C4-2B (cell line): ENCODE data around the gene AK9.

Experiments
- ZFX ChIP-seq: fragments of 450-650 bp; IDR thresholded peaks from 2 replicates; pipeline ENCODE4 v1.6.1; 2017
- TF ChIP-seq, protein P1 (sequence below): fragments of 450-650 bp; conservative IDR thresholded peaks from 2 replicates; pipeline ENCODE4 v1.5.1; 2017; ENCODE audit warnings: mild to moderate bottlenecking

DNA sequence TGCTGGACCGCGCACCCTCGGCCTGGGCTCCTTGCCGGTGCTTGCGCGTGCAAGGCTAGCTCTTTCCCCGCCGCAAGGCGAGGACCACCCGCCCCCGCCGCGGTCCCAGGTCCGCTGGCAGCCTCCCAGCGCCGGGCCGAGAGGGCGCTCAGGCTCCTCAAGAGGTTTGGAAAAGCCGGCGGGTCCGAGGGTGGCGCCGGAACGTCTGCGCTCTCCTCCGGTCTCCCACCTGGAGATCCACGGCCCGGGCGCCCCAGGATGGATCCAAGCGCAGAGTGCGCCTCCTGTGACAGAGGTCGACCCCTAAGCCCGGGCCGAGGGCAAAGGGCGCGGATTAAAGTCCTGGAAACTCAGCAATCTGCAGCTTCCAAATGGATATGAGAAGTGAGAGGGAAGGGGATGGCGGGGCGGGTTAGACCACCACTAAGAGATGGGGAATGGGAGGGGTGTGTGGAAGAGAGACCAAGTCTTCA is 234.9 kb downstream of the AK9 start:
- TF ChIP-seq, protein P1, sequence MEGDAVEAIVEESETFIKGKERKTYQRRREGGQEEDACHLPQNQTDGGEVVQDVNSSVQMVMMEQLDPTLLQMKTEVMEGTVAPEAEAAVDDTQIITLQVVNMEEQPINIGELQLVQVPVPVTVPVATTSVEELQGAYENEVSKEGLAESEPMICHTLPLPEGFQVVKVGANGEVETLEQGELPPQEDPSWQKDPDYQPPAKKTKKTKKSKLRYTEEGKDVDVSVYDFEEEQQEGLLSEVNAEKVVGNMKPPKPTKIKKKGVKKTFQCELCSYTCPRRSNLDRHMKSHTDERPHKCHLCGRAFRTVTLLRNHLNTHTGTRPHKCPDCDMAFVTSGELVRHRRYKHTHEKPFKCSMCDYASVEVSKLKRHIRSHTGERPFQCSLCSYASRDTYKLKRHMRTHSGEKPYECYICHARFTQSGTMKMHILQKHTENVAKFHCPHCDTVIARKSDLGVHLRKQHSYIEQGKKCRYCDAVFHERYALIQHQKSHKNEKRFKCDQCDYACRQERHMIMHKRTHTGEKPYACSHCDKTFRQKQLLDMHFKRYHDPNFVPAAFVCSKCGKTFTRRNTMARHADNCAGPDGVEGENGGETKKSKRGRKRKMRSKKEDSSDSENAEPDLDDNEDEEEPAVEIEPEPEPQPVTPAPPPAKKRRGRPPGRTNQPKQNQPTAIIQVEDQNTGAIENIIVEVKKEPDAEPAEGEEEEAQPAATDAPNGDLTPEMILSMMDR = no peak; the same call in 1 of the 2 replicates
- TF ChIP-seq ZFX = no peak
